Measurements from ENCODE around the gene SYT2. TPM values are rescaled to one million over a fixed set of nuclear protein-coding genes. Genes with fewer than 3 reads are reported as not detected.
A peak's percentile ranks its signal among the peaks of the same experiment; 100 is the strongest.

SYT2 gene
- total RNA-seq, 1 donor from 2014 or later = 0.26 TPM

DNA sequence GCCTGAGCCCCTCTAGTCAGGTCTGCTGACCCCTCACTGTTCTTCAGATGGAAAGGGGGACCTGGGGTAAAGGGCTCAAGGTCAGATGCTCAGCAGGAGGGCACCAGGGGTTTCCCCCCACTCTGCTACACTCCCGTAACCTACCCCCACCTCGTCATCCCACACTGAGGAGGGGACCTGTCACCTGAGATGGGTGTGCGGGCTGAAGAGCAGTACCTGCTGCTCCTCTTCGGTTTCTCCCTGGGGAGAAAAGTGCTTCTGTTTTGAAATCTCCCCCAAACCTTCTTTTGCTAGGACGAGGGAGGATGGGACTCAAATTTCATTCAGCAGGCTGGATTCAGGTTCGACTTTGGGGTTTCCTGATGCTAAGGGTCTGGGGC lies 65.2 kb downstream of the SYT2 start:
- H3K27me3 Mint-ChIP-seq (ENCODE audit: insufficient read depth, low read depth) = peaks cover 60% of the 10 kb centered on the region
- peaks cover 40% of the 10 kb centered on the region for H3K4me1 Mint-ChIP-seq
- H3K27me3 ChIP-seq = peaks cover 76% of the 10 kb centered on the region

DNA sequence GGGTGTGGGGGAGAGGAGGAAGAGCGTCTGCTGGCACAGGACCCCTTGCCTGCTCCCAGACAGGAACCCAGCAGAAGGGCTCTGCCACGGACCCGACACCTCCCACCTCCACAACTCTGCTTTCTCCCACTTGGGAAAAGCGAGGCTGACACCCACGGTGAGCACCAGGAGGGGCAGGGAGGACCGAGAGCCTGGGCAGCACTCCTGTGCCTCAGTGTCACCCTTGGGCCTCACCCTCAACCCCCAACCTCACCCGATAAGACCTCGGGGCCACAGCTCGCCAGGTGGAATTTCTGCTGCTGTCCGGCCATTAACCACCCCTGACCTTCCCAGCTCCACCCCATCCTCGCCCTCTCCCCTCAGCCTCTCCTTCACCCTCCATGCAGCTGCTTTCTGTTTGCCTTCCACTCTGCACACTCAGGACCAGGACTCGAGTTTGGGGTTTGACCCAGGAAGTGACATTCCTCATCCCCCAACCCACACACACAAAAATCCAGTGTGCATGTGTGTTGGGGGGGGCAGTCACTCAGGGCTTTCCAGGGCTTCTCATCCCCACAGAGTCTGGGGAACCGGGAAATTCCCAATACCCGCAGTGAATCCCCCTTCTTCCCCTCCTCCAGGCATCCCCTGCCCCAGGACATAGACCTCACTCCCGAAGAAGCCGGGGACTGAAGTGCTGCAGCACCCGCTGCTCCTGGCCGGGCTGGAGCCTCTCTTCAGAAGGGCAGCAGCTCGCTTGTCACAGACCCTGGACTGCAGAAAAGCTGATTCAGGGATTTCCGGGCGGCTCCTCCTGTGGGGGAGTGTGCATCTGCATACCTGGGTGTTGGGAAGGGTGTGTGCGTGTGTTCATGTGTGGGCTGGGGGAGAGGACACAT lies 65.8 kb downstream of the SYT2 start:
- peak overlapping the region; percentile 96 for H3K4me2 ChIP-seq
- H3K79me2 ChIP-seq (ENCODE audit: low read depth) = no peaks in the 10 kb centered on the region
- no peak overlapping the region for H3K9ac ChIP-seq
- no peak overlapping the region for H3K27ac ChIP-seq
- H3F3A ChIP-seq (ENCODE audit: low read depth) = peaks cover 12% of the 10 kb centered on the region
- peaks cover 77% of the 10 kb centered on the region for H3K27me3 ChIP-seq
- H3K27ac Mint-ChIP-seq = no peak overlapping the region
- no peaks in the 10 kb centered on the region for H3K36me3 Mint-ChIP-seq
- peaks cover 18% of the 10 kb centered on the region for H3K4me1 ChIP-seq
- peak overlapping the region; percentile 82 for H3K4me3 Mint-ChIP-seq
- H3K9me3 Mint-ChIP-seq = peaks cover 3% of the 10 kb centered on the region
- H3K9me3 ChIP-seq (ENCODE audit: low read depth) = no peaks in the 10 kb centered on the region
- H3K36me3 ChIP-seq = no peaks in the 10 kb centered on the region
- DNase-seq (ENCODE audit: low spot score) = peak; percentile 47
- peaks cover 56% of the 10 kb centered on the region for H3K27me3 Mint-ChIP-seq (ENCODE audit: insufficient read depth, low read depth)
- H4K20me1 ChIP-seq (ENCODE audit: low read depth) = peaks cover 7% of the 10 kb centered on the region
- H2AFZ ChIP-seq (replicated peaks) = peak overlapping the region; percentile 99
- H3K4me3 ChIP-seq = peak overlapping the region; percentile 69
- TF ChIP-seq, protein P1, sequence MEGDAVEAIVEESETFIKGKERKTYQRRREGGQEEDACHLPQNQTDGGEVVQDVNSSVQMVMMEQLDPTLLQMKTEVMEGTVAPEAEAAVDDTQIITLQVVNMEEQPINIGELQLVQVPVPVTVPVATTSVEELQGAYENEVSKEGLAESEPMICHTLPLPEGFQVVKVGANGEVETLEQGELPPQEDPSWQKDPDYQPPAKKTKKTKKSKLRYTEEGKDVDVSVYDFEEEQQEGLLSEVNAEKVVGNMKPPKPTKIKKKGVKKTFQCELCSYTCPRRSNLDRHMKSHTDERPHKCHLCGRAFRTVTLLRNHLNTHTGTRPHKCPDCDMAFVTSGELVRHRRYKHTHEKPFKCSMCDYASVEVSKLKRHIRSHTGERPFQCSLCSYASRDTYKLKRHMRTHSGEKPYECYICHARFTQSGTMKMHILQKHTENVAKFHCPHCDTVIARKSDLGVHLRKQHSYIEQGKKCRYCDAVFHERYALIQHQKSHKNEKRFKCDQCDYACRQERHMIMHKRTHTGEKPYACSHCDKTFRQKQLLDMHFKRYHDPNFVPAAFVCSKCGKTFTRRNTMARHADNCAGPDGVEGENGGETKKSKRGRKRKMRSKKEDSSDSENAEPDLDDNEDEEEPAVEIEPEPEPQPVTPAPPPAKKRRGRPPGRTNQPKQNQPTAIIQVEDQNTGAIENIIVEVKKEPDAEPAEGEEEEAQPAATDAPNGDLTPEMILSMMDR (IDR thresholded peaks at IDR 0.05) = no peak
- TF ChIP-seq EZH2phosphoT487 (IDR thresholded peaks at IDR 0.05) (no peak), EZH2 (IDR thresholded peaks at IDR 0.05) (no peak)
- peaks cover 45% of the 10 kb centered on the region for H3K4me1 Mint-ChIP-seq

More for the DNA sequence above, 65.2 kb downstream of the SYT2 start:
- Histone ChIP-seq H3K4me2 (peak overlapping the region; percentile 96), H3K4me3 (no peak overlapping the region), H2AFZ (replicated peaks) (no peak overlapping the region), H3K9me3 (ENCODE audit: low read depth) (no peaks in the 10 kb centered on the region), H3K9ac (no peak overlapping the region), H3K27ac (no peak overlapping the region), H3F3A (ENCODE audit: low read depth) (peaks cover 8% of the 10 kb centered on the region), H3K4me1 (peaks cover 13% of the 10 kb centered on the region), H3K36me3 (no peaks in the 10 kb centered on the region), H3K79me2 (ENCODE audit: low read depth) (no peaks in the 10 kb centered on the region), H4K20me1 (ENCODE audit: low read depth) (peaks cover 3% of the 10 kb centered on the region)
- Mint-ChIP-seq H3K27ac (no peak overlapping the region), H3K9me3 (peaks cover 3% of the 10 kb centered on the region), H3K36me3 (no peaks in the 10 kb centered on the region), H3K4me3 (peak overlapping the region; percentile 72)
- DNase-seq (ENCODE audit: low spot score) = no peak
- TF ChIP-seq, protein P1 (IDR thresholded peaks at IDR 0.05) = no peak
- TF ChIP-seq EZH2phosphoT487 (IDR thresholded peaks at IDR 0.05) (no peak), EZH2 (IDR thresholded peaks at IDR 0.05) (no peak)

DNA sequence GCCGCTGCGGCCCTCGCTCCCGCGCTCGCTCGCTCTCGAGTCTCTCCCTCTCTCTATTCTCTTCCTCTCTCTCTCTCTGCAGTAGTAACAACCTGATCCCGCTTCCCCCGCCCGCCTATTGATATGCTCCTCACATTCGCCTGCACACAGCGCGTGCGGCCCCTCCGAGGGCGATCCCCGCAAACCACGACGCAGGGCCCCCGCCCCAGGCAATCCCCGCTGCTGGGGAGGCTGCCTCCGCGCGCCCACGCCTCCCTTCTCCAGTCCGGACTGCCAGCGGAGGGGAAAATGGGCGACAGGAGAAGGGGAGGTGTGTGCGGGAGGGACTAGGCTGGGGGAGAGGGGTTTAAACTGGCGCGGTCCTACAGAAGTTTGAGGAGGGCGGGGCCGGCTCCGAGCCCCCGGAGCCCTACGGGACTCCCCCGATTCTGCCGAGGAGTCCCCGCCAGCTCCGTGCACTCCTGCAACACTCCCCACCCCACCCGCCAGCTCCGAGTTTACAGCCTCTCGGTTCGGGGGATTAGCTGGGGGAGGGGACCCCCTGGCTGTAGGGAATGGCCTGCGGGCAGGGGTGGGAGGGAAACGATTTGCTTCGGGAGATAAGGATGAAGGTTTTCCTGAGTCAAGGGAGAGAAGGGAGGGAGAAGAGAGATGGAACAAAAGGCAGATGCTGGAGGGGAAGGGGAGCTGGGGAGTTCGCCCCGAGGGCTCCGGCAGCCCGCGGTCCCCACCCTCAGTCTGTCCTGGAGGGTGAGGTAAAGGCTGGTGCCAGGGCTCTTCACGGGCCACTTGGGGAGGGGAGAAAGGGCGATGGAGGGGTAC lies 66.6 kb downstream of the SYT2 start:
- peak overlapping the region; percentile 99 for H2AFZ ChIP-seq (replicated peaks)
- Mint-ChIP-seq H3K36me3 (no peaks in the 10 kb centered on the region), H3K9me3 (no peaks in the 10 kb centered on the region), H3K27me3 (ENCODE audit: insufficient read depth, low read depth) (peaks cover 49% of the 10 kb centered on the region), H3K4me3 (peak overlapping the region; percentile 82), H3K27ac (no peak overlapping the region), H3K4me1 (peaks cover 47% of the 10 kb centered on the region)
- DNase-seq (ENCODE audit: low spot score) = peak; percentile 70
- H3K79me2 ChIP-seq (ENCODE audit: low read depth) = no peaks in the 10 kb centered on the region
- no peaks in the 10 kb centered on the region for H3K36me3 ChIP-seq
- peak overlapping the region; percentile 96 for H3K4me2 ChIP-seq
- H3K4me3 ChIP-seq = peak overlapping the region; percentile 69
- H3K27ac ChIP-seq = no peak overlapping the region
- H3K9ac ChIP-seq = no peak overlapping the region
- TF ChIP-seq, protein P1 (IDR thresholded peaks at IDR 0.05) = no peak
- peak; percentile 47 for TF ChIP-seq EZH2 (IDR thresholded peaks at IDR 0.05)
- H4K20me1 ChIP-seq (ENCODE audit: low read depth) = peaks cover 16% of the 10 kb centered on the region
- no peaks in the 10 kb centered on the region for H3K9me3 ChIP-seq (ENCODE audit: low read depth)
- H3F3A ChIP-seq (ENCODE audit: low read depth) = peaks cover 21% of the 10 kb centered on the region
- H3K27me3 ChIP-seq = peaks cover 77% of the 10 kb centered on the region
- H3K4me1 ChIP-seq = peaks cover 26% of the 10 kb centered on the region
